ENCODE data around the gene EPO.
"Not testable (repeated sequence)": the region's sequence is repeated elsewhere in the genome, so short reads cannot be mapped to it uniquely, and the experiment has no call there.

EPO gene

GRCh38 chr7:100682991-100683658, 37.1 kb upstream of the EPO start:
- peak; percentile 14 for DNase-seq (ENCODE audit: low spot score)

- DNase-seq (ENCODE audit: low spot score), result peak; percentile 10
Observed at GRCh38 chr7:100683659-100684533, 36.4 kb upstream of the EPO start.

- DNase-seq (ENCODE audit: low spot score), result peak; percentile 7
Observed at GRCh38 chr7:100684534-100685042, 35.7 kb upstream of the EPO start.

- peak; percentile 10 for DNase-seq (ENCODE audit: low spot score)
Observed at GRCh38 chr7:100685049-100685605, 35.1 kb upstream of the EPO start.

DNA sequence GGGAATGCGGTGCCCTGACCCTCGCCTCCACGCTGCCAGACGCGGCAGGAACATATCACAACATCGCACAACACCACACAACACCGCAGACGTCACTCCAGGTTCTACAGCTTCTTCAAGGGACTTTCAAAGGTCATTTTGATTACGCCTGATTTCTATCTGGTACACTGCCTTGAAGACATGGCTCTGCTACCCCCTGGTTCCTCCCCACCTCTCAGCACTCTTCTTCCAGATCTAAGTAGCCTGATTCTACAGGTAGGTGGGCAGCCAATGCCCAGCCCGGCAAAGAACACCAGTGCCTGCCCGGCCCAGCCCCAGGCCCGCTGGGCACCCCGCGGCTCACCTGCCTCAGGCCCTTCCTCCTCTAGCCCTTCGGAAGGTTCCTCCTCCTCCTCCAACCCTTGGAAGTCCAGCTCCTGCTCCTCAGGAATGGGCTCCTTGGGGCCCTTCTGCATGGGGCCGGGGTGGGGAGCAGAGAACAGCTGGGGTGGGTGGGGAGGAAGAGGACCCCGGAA, 34.6 kb upstream of the EPO start:
- peak; percentile 7 for DNase-seq (ENCODE audit: low spot score)

DNA sequence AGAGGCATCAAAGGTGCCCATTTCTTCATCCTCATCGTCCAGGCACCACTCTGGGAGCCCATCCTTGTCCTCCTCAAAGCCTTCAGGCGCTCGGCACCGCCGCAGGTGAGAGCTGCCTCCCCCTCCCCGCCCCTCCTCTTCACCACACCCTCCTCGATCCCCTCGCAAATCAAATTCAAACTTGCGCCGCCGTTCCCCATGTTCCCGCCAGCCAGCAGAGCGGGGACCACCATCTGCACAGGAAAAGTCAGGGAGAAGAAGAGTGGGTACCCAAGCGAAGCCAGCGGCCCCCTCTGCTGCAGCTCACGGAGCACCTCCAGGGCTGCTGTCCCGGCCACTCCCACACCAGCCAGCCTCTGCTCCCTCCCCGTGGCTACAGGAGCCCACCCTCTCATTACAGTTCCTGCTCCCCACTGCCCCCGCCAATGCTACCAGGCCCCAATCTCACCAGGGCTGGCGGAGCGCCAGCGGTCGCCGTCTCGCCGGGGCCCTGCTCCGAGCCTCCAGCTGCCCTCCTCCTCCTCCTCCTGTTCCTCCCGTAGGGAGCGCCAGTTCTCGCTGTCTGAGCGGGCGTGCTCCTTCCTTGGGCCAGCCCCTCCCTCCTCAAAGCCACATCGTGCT, 34.0 kb upstream of the EPO start:
- DNase-seq (ENCODE audit: low spot score), result peak; percentile 5

DNA sequence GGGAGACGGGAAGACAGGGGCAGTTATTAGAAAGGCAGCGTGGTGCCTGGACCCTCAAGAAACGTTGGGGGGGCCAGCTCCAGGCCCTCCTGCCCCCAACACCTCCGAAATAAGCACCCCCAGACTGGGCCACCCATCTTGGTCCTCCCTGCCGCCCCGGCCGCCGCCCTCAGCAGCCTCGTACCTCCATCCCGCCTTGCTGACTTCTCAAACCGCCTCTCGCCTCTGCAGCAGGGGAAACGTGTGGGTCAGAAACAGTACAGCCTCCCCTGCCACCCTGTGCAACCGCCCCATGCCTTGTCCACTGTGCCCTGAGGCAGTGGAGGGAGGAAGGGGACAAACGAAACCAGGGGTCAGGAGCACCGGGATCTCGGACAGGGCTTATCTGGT, 33.5 kb upstream of the EPO start:
- DNase-seq (ENCODE audit: low spot score), result peak; percentile 5

GRCh38 chr7:100687261-100687660, 33.0 kb upstream of the EPO start:
- peak; percentile 5 for DNase-seq (ENCODE audit: low spot score)

- DNase-seq (ENCODE audit: low spot score), result peak; percentile 61
Observed at GRCh38 chr7:100687751-100688300, 32.4 kb upstream of the EPO start.

DNA sequence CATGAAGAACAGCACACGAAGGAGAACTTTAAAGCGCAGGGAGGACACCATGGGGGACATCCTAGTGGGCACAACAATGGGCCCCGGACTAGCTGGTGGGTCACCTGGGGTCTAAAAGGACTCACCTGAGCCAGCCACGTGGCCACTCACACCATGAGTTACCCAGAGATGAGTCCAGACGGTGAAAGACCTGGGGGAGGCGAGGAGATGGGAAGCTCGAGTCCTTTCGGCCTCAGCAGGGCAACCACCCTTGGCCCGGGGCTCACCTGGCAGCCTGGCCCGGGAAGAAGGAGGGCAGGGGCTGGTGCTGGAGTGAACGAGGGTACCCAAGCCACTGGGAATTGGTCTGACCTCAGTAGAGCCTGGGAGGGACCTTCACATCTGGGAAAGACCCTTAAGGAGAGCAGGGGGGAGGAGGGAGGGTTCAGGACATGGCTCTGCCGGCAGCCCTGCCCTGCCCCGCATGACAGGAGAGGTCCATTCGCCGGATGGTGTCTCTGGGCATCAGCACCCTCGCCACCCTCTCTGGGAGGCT, 31.9 kb upstream of the EPO start:
- no peak for DNase-seq (ENCODE audit: low spot score)

DNA sequence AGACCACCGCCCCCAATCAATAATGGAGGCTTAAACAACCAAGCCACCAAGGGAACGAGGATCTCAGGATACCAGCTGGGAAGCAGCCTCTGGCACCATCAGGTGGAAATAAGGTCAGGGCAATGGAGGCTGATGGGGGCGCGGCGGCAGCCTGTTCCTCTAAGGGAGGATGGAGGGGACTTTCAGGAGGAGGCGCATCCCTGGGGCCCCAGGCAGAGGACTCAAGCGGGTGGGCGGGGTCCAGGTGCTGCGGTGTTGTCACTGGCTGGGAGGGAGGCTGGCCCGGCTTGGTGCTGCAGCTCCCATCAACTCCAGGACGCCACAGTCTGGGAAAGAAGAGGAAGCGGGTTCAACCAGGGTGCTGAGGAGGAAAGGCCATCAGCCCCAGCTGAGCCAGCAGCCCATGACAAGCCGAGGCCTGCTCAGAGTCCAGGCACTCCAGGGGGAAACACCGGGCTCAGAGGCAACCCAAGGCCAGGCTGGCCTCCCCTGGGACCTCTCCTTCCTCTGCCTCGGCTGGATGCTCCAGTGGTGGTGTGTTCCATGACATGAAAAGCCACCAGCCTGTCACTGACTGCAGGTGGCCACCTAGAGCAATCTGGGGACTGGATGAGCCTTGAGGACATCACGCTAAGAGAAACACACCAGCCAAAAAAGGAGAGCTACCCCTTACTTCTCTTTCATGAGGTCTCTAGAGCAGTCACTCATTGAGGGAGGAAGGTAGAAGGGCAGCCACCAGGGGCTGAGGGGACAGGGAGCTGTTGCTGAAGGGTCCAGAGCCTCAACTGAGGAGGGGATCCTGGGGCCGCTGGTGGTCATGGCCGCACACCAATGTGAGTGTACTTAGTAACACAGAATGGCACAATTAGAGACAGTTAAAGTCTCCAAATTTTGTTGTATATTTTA, 30.8 kb upstream of the EPO start:
- DNase-seq (ENCODE audit: low spot score), result no peak

DNA sequence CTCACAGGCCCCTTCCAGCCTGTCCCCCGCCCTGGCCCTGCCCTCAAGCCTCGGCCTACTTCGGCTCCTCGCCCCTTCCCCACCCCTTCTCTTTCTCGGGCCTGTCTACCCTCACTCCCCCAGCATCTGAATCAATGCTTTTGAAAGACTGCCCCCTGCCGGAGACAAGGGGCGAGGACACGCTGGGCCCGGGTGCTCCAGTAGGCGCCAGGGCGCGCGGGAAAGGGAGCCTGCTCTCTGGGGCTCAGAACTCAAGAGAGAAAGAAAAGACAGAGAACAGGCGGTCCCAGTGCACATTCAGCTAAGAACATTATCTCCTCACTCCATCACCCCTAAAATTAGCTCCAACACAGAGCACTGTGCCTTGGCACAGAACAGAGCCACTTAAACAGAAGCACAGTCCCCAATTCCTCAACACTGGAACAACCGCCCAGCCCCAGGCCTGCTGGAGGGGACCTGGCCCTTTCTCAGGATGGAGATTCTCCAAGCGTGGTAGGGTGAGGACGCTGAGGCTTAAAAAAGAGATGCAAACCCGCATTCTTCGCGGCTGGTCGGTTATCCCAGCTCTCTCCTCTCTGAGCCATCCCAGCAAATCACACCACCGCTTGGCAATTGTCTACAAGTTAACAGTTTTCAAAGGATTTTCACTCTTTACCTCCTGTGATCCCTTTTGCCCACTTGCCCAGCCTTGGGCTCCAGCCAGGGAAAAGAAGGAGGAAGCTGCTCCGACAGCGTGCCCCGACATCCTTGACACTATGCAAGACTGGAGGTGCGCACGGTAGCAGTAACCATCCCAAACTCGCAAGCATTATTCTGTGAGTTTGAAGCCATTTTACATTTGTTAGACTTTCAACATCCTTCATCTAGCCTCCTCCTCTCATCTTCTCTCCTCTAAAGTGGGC, 28.3 kb upstream of the EPO start:
- peak; percentile 91 for DNase-seq (ENCODE audit: low spot score)

DNA sequence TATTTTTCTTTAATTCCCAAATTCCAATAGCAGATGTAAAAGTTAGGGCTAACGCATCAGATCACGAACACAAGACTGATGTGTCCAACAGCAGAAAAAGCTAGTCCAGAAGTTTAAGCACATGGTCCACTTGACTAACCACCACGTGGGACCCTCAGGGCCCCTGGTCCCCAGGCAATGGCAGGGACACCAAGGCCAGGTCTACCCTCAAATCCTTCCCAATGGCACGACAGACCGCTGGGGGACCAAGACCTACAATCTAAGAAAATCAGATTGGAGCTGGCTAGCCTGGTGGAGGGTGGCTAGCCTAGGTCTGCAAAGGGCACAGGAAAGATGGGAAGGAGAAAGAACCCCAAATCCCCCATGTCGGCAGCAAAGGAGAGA, 27.7 kb upstream of the EPO start:
- no peak for DNase-seq (ENCODE audit: low spot score)

GRCh38 chr7:100693312-100694097, 26.8 kb upstream of the EPO start:
- DNase-seq (ENCODE audit: low spot score), result peak; percentile 44

DNA sequence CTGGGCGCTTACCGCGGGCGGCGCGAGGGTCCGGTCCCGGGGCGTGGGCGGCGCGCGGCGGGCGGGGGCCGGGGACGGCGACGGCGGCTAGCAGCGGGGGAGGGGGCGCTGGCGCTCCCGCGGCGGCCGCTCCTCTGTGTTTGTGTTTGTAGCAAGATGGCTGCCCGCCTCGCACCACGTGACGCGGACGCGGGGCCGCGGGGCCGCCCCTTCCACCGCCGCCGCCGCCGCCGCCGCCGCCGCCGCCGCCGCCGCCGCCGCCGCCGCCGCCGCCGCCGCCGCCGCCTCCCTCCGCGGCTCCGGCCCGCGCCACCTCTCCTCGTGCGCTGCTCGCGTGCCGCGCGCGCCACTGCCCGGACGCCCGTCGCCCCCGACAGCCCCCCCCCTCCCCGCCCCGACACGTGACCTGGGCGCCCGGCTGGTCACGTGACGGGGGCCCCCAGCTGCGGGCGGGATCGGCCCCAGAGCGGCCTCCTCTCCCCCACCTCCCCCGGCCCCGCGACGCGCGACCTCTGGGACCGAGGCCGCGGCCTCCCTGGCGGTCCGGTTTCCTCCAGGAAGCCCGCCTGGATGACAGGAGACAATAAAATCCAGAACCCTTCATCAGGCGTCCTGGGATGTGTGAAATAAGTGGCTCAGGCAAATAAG, 26.0 kb upstream of the EPO start, which contains the start of gene GIGYF1:
TSS of gene GIGYF1 (minus strand) at position 153 of the 648 bp plus-strand sequence. CDS start 6,012 bp downstream, outside the sequence.
- peak; percentile 91 for DNase-seq (ENCODE audit: low spot score)

- DNase-seq (ENCODE audit: low spot score), result no peak
Observed at GRCh38 chr7:100696123-100696521, 24.1 kb upstream of the EPO start.

- DNase-seq (ENCODE audit: low spot score), result no peak
Observed at GRCh38 chr7:100699018-100699417, 21.2 kb upstream of the EPO start.

DNA sequence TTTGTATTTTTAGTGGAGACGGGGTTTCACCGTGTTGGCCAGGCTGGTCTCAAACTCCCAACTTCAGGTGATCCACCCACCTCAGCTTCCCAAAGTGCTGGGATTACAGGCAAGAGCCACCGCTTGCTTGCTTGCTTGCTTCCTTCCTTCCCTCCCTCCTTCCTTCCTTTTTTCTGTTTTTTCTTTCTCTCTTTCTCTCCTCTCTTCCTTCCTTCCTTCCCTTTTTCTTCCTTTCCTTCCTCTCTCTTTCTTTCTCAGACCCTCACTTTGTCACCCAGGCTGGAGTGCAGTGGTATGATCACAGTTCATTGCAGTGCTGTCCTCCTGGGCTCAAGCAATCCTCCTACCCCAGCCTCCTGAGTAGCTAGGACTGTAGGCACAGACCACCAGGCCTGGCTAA, 19.2 kb upstream of the EPO start:
- DNase-seq (ENCODE audit: low spot score), result not testable (repeated sequence)
